GM21367 (cell line): Measurements from ENCODE around the gene SCT.

Experiments
- ATAC-seq: cut with Tn5 transposase; IDR thresholded peaks from one replicate; pipeline ENCODE4 v1.9.1; 2021; ENCODE audit not compliant: unreplicated experiment

Gene SCT

DNA sequence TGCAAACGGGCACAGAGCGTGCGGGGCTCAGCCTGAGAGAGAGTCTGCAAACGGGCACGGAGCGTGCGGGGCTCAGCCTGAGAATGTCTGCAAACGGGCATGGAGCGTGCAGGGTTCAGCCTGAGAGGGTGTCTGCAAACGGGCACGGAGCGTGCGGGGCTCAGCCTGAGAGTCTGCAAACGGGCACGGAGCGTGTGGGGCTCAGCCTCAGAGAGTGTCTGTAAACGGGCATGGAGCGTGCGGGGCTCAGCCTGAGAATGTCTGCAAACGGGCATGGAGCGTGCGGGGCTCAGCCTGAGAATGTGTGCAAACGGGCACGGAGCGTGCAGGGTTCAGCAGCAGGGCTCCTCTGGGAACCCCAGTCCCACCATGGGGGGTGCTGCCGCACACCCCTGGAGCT lies 37.2 kb downstream of the SCT start:
- no peak for ATAC-seq

DNA sequence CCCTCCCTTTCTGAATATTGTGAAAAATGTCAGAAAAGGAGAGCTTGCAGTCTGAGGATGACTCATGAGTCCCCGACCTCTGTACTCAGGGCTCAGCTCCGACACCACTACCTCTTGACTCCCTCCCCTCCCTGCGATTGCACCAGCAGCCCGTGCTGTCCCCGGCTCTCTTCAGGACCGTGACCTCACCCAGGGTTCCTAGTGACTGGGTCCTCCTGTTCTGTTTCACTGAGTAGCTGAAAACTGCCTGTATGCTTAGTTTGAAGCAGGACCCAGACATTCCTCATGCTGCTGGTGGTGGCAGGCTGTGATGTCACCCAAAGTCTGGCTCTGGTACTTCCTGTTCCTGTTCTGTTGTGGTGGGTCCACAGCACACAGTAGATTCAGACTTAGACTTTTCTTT lies 39.0 kb downstream of the SCT start:
- ATAC-seq, result no peak

DNA sequence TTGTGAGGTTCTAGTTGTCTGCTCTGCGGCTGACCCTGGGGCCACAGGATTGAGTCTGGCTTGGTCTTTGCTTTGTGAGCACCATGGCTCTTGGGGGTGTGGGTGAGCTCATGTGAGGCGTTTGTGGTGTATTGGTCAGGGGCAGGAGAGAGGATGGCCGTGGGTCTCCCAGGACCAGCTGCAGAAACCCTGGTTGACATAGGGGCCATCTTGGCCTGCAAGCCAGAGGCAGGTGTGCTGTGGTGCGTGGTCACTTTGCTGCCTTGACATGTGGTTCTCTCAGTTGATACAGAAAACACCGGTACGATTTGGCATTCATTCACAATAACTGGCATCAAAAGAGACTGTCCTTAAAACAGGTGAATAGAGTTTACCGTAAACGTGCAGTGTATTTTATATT lies 39.4 kb downstream of the SCT start:
- no peak for ATAC-seq

DNA sequence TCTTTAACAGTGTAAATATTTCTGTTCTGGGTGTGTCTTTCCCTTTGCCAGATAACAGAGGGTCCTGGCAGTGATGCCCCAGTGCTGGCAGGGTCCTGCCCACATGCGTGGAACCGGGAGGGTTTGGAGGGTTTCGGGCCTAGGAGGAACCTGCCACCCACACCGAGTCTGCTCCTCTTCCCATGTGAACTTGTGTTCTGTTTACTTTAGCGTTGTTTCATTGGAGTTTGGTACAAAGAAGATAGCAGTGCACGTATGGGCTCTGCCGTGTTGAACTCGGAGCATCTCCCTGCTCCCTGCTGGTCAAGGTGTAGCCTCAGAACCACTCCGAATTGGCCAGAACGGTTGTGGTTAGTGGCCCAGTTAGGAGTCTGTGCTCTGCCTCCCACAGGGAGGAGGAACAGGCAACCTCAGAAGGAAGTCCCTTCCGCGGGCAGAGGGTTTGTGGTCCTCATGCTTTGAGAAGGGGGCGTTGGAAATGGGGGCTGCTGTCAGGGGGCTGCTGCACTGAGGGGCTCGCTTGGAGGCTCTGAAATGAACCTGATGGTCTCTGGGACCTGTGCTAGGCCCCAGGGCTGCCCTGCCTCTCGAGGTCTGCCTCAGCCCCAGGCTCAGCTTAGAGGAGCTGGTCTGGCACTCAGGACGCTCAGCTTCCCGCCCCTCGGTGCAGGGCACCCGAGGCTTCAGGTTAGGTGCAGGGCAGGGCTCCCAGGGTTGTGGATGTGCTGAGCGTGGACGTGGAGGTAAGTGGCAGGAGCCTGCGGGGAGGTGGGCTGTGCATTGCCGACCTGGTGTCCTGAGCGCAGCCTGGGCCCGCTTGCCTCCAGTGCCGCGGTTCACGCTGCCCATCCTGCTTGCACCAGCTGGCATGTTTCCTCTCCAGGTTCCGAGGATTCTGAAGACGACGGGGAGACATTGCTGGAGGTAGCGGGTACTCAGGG lies 40.3 kb downstream of the SCT start:
- ATAC-seq, result no peak

DNA sequence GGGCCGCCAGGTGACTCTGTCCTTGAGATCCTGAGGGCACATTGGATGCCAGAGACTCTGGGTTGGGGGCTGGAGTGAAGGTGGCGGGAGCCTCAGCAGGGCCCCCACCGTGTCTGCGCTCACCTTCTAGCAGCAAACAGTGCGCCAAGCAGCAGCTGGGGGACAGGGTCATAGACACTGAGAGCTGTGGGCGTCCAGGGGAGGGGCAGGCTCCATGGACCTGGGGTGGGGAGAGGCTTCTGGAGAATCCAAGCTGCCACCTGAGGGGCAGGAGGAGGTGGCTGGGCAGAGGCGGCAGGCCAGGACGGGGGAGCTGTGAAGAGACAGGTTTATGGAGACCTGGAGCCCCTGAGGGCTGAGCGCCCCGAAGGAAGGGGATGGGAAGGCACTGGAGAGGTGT lies 42.7 kb downstream of the SCT start:
- ATAC-seq, result no peak

DNA sequence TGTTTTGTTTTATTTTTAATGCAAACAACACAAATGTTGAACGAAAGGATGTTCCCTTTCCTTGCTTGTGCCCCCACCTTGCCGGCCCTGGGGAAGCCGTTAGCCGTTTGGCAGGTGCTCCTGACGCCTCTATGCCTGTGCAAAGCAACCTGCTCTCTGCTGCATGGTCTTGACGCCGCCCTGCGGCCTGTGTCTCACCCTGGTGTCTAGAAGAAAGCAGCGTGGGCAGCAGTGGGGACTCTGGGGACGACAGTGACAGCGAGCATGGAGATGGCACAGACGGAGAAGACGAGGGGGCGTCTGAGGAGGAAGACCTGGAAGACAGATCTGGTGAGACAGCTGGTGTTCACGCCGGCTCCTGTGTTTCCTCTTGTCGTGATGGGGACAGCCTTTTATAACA lies 45.2 kb downstream of the SCT start:
- no peak for ATAC-seq

DNA sequence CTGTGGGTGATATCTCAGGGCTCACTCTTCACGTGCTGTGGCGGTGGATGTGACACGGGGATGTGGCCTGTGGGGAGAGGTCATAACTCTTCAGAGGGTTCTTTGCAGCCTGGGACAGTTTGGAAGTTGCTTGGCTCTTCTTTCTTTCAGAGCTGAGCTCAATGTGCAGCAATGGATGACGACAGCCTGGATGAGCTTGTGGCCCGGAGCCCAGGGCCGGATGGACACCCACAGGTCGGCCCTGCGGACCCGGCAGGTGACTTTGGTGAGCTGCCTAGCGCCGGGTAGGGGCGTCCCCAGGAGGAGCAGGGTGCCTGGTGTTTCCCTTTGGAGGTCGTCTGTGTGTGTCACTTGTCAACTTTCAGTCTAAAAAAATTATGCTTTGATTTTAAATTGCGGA lies 45.6 kb downstream of the SCT start:
- no peak for ATAC-seq

DNA sequence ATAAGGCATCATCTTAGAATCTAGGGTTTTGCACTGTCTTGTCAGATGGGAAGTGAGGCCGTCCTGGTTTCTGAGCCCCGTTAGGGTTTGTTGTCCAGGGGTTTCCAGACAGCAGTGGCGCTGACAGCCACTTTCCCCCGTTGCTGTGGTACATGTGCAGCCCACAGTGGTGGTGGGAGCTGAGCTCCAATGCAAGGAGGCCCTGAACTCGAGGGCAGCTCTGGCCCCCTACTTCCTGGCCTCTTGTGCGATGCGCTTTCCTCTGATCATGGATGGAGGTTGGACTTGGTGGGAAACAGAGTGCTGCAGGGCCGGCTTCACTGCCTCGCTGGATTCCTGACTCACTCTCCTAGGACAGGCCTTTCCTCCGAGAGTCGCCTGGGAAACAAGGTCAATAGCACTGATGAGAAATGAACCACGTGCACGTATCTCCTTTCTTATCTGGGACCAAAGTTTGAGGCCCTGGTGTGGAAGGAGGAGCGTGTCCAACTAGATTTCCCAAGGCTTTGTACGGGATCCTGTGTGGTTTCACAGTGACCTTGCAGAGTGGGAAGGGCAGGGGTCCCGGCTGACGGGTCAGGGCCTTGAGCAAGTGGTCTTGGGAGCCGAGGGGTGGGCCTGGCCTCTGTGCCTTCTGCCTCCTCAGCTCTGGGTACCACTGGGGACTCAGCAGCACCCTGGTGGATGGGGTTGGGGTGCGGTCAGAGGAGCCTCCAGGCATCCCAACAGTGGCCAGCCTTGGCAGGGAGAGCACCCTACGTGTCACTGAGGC lies 47.0 kb downstream of the SCT start:
- ATAC-seq, result no peak

DNA sequence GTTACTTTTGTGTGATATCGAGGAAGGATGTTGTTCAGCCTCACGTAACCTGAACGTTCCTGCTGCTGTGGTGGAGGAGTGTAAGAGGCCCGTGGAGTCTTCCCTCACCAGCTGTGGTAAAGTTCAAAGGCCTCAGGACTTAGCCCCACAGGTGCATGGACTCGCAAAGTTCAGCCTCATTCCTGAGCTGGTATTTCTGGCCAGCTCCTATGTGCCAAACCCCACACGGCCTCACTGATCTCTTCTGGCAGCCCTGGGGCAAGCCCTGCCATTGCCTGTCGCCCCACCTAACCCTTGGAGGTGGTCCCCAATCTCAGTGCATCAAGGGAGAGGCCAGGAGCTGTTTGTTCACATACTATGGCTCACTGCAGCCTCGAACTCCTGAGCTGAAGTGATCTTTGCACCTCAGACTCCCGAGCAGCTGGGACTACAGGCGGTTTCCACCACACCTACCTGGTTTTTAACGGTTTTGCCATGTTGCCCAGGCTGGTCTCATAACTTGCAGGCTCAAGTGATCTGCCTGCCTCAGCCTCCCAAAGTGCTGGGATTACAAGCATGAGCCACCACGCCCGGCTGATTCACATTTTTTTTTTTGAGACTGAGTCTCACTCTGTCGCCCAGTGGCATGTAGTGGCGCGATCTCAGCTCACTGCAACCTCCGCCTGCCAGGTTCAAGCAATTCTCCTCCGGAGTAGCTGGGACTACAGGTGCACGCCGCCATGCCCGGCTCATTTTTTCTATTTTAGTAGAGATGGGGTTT lies 48.5 kb downstream of the SCT start:
- ATAC-seq, result no peak

DNA sequence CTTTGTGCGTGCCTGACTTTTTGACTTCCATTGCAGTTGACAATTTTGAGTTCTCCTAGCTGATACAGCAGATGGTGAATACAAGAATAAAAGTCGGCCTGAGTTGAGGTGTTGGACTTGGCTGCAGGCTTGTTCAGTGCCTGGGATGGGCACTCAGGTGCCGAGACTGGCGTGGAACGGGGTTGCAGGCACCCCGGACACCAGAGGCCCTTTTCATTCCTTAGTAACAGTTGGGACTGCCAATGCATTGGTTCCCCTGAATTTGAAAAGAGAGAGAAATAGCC lies 49.4 kb downstream of the SCT start:
- ATAC-seq, result no peak

DNA sequence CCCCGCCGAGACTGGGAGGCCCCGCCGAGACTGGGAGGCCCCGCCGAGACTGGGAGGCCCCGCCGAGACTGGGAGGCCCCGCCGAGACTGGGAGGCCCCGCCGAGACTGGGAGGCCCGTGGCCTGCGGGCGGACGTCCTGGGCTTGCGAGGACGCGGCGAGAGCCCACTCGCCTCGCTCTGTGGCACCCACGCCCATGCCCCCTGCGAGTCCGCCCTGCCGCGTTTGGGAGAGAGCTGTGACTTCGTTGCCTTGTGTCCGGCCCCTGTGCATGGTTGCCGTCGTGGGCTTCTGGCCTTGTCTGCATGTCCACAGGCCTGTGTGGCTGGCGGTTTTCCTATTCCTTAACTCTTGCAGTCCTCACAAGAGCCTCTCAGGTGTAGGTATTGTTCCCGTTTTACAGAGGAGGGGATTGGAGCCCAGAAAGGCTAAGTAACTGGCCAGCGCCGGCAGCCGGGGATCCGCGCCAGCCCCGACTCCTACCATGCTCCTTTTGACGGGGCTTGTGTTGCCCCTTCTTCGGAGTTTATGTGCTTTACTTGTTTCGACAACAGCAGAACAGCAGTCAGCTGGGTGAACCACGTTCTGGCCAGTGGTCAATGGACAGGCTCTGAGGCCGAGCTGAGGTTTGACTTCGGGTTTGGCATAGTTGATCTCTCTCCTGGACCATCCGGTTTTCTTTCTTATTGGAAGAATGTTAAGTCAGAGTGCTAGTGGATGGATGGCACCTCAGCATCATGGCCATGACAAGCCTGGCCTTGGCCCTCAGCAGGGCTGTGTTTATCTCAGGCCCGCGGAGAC lies 50.0 kb downstream of the SCT start:
- ATAC-seq, result no peak
